MM.1S (cell line): ENCODE results near the gene SLC27A4.

Source experiments
- EZH2phosphoT487 ChIP-seq: fragments of 300-600 bp; sonication (generic); IDR thresholded peaks from 2 replicates; pipeline ENCODE4 v1.6.1; 2018; ENCODE audit warnings: antibody characterized with exemption, low read length
- TF ChIP-seq, protein P1 (sequence below): fragments of 300-600 bp; sonication (generic); IDR thresholded peaks from 2 replicates; pipeline ENCODE4 v1.5.1; 2016; ENCODE audit warnings: antibody characterized with exemption, low read length, mixed read lengths

DNA sequence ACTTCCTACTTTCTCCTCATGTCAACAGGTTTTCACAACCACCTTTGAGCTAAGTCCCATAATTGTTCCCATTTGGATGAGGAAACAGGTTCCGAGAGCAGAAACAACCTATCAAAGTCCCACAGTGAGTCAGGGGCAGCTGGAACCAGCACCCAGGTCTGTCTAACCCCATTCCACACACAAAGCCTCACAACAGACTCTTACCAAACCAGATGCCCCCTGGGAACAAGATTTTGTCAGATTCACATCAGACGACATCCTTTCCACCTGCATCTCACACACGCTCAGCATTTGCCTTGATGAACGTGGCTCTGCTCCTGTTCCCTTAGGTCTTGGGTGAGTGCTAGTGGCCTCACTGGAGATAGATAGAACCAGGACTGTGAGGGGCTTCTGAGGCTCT lies 47.2 kb upstream of the SLC27A4 start:
- TF ChIP-seq, protein P1, sequence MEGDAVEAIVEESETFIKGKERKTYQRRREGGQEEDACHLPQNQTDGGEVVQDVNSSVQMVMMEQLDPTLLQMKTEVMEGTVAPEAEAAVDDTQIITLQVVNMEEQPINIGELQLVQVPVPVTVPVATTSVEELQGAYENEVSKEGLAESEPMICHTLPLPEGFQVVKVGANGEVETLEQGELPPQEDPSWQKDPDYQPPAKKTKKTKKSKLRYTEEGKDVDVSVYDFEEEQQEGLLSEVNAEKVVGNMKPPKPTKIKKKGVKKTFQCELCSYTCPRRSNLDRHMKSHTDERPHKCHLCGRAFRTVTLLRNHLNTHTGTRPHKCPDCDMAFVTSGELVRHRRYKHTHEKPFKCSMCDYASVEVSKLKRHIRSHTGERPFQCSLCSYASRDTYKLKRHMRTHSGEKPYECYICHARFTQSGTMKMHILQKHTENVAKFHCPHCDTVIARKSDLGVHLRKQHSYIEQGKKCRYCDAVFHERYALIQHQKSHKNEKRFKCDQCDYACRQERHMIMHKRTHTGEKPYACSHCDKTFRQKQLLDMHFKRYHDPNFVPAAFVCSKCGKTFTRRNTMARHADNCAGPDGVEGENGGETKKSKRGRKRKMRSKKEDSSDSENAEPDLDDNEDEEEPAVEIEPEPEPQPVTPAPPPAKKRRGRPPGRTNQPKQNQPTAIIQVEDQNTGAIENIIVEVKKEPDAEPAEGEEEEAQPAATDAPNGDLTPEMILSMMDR: no peak
- TF ChIP-seq EZH2phosphoT487: no peak
